Measurements from ENCODE around the gene CATSPER3.

- no peak for TF ChIP-seq FOXK2 (IDR thresholded peaks at IDR 0.05)
- TF ChIP-seq ELF4 (IDR thresholded peaks at IDR 0.05), result no peak
- TF ChIP-seq NFRKB (IDR thresholded peaks at IDR 0.05), result no peak
- TF ChIP-seq TARDBP (IDR thresholded peaks at IDR 0.05), result no peak
- no peak for TF ChIP-seq BHLHE40 (IDR thresholded peaks at IDR 0.05; ENCODE audit: borderline replicate concordance)
- no peak for TF ChIP-seq HDGF (IDR thresholded peaks at IDR 0.05; ENCODE audit: borderline replicate concordance)
Observed at GRCh38 chr5:135032695-135032998, 64.9 kb downstream of the CATSPER3 start.

All from HEK293T (cell line).